Astrocyte (in vitro differentiated cells and primary cell): ENCODE measurements around the gene SLC25A17.

Source experiments
- EZH2 ChIP-seq: IDR thresholded peaks from 2 replicates; pipeline ENCODE4 v1.6.1; 2012; ENCODE audit warnings: mild to moderate bottlenecking, low read length, inconsistent platforms; ENCODE audit not compliant: insufficient read depth
- TF ChIP-seq, protein P1 (sequence below): IDR thresholded peaks from 2 replicates; pipeline ENCODE4 v1.5.1; 2011; ENCODE audit warnings: low read depth, mild to moderate bottlenecking, inconsistent platforms, low read length, moderate library complexity; ENCODE audit not compliant: insufficient read depth

DNA sequence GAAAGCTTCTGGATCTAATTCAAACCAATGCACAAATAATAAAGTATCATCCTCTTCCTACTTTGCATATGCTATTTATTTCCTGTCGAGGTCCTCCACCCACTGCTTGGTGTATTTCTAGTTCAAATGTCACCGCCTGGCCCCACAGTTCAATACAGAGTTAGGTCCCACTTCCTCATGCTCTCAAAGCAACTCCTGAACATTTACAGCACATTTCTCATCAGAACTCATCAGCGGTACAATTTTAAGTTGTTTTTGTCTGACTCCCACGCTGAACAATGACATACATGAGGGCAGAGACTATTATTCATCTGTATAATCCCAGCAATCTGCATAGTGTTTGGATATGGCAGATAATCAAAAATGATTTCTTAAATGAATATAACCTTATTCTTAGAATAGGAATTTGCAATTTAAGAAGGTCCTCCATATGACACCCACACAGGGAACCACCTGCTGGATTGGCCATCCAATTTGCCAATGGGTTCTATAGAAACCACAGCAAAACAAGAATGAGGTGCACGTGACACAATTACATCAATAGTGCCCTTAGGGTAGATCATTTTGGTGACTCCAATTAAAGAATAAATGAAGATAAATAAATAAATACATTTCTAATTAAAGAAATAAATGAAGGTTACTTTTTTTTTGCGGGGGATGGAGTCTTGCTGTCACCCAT lies 54.2 kb downstream of the SLC25A17 start:
- TF ChIP-seq, protein P1, sequence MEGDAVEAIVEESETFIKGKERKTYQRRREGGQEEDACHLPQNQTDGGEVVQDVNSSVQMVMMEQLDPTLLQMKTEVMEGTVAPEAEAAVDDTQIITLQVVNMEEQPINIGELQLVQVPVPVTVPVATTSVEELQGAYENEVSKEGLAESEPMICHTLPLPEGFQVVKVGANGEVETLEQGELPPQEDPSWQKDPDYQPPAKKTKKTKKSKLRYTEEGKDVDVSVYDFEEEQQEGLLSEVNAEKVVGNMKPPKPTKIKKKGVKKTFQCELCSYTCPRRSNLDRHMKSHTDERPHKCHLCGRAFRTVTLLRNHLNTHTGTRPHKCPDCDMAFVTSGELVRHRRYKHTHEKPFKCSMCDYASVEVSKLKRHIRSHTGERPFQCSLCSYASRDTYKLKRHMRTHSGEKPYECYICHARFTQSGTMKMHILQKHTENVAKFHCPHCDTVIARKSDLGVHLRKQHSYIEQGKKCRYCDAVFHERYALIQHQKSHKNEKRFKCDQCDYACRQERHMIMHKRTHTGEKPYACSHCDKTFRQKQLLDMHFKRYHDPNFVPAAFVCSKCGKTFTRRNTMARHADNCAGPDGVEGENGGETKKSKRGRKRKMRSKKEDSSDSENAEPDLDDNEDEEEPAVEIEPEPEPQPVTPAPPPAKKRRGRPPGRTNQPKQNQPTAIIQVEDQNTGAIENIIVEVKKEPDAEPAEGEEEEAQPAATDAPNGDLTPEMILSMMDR = no peak
- TF ChIP-seq EZH2 = no peak
